Thyroid gland (tissue), 4 donors: ENCODE measurements around the gene TP53BP2. TPM values are rescaled to one million over a fixed set of nuclear protein-coding genes. Genes with fewer than 3 reads are reported as not detected.

Experiments used
- DNase-seq, 2 donors: peaks; one replicate each; pipeline ENCODE4 v3.0.0-alpha.2; 2019
- H3K27ac ChIP-seq, 3 donors: fragments of 200-600 bp; sonication (generic); 1 replicate in 2 of 3; 2 replicates in 1 of 3; pipeline ENCODE4 v1.5.1; 2016 to 2019; ENCODE audit warnings: mild to moderate bottlenecking in 1 of 3, moderate library complexity in 1 of 3
- H3K27me3 ChIP-seq: fragments of 200-600 bp; sonication (generic); one replicate; pipeline ENCODE4 v1.5.1; 2019
- H3K36me3 ChIP-seq, 2 donors: fragments of 200-600 bp; sonication (generic); one replicate each; pipeline ENCODE4 v1.5.1; 2016 to 2019
- H3K4me1 ChIP-seq, 2 donors: fragments of 200-600 bp; sonication (generic); one replicate each; pipeline ENCODE4 v1.5.1; 2017 to 2019
- H3K4me3 ChIP-seq, 3 donors: fragments of 200-600 bp; sonication (generic); replicated peaks in 1 of 3; 1 replicate in 2 of 3; 2 replicates in 1 of 3; pipeline ENCODE4 v1.5.1; 2016; ENCODE audit warnings: mild to moderate bottlenecking in 1 of 3
- H3K9me3 ChIP-seq: fragments of 200-600 bp; sonication (generic); one replicate; pipeline ENCODE4 v1.5.1; 2017
- POLR2A ChIP-seq, 2 donors: fragments of 450-650 bp; IDR thresholded peaks; one replicate each; pipeline ENCODE4 v1.6.1; 2017; ENCODE audit warnings: antibody characterized with exemption in 2 of 2, mild to moderate bottlenecking in 2 of 2, moderate library complexity in 1 of 2
- WGBS, 2 donors: methylation state at CpG; one replicate each; pipeline ENCODE4 v1.1.5; 2017; 5-methylcytosine and 5-hydroxymethylcytosine counted together
- intact Hi-C: fragments of 100-400 bp; cut with DNase I; formaldehyde crosslinking; loops from one replicate; pipeline ENCODE4 v1.15.1; 2023
- total RNA-seq, 4 donors: library from RNA; depleted of rRNA; stranded (reverse); fragments of >200 nt; gene quantifications; one replicate each; pipeline ENCODE4 v1.2.3, GENCODE V29; 2016
- TF ChIP-seq, protein P1 (sequence below), 6 experiments: fragments of 200-600 bp in 3 of 6; fragments of 450-650 bp in 3 of 6; sonication (generic) in 3 of 6; IDR thresholded peaks; one replicate each; pipeline ENCODE4 v1.5.1; 2016 to 2019; ENCODE audit warnings: antibody characterized with exemption in 6 of 6, mild to moderate bottlenecking in 2 of 6, inconsistent platforms in 1 of 6, moderate library complexity in 1 of 6

Gene TP53BP2
- total RNA-seq, 4 donors from 2014 or later, result 58.2 to 98.0 (median 76.1) TPM

DNA sequence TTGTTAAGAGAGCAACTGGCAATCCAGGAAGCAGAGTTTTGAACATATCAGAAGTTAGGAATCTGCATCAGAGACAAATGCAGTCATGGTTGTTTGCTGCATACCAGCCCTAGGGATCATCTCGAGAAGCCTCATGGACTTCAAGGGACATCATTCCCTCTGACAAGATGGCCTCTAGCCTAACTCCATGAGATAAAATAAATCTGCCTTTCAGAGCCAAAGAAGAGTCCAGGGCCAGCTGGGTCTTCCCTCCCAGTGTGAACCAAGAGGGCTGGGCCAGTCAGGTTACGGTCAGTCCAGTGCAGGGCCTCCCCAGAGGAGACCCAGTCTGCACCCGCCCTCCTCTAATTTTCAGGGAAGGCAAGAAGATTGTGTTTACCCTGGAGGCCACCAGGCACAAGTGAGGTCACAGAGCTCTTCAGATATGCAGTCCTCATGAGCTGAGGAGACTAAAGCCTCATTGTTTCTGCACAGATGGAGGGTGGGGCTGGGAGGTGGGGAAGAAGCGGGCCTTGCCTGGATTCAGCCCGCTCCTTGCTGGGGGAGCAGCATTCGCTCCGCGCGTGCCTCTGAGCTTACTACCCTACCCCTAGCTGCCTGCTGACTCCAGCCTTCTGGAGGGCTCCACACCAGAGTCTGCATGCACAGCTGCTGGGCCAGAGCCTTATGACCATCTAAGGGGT lies 80.6 kb downstream of the TP53BP2 start:
- H3K27me3 ChIP-seq, result no peaks in the 10 kb centered on the region
- H3K27ac ChIP-seq, result no peak overlapping the region
- H3K36me3 ChIP-seq, result peaks cover 31 to 34% of the 10 kb centered on the region in 2 donors
- TF ChIP-seq, protein P1, sequence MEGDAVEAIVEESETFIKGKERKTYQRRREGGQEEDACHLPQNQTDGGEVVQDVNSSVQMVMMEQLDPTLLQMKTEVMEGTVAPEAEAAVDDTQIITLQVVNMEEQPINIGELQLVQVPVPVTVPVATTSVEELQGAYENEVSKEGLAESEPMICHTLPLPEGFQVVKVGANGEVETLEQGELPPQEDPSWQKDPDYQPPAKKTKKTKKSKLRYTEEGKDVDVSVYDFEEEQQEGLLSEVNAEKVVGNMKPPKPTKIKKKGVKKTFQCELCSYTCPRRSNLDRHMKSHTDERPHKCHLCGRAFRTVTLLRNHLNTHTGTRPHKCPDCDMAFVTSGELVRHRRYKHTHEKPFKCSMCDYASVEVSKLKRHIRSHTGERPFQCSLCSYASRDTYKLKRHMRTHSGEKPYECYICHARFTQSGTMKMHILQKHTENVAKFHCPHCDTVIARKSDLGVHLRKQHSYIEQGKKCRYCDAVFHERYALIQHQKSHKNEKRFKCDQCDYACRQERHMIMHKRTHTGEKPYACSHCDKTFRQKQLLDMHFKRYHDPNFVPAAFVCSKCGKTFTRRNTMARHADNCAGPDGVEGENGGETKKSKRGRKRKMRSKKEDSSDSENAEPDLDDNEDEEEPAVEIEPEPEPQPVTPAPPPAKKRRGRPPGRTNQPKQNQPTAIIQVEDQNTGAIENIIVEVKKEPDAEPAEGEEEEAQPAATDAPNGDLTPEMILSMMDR (IDR thresholded peaks at IDR 0.05), result no peak
- no peak for TF ChIP-seq POLR2A (IDR thresholded peaks at IDR 0.05)
- no peak for DNase-seq
- intact Hi-C loops, result no loop called here
- WGBS, 2 donors, result 75 to 81% methylated on average over 9 of the region's 9 CpGs
- no peaks in the 10 kb centered on the region for H3K9me3 ChIP-seq
- H3K4me1 ChIP-seq, result peaks cover 10 to 11% of the 10 kb centered on the region in 2 donors
- no peak overlapping the region for H3K4me3 ChIP-seq

DNA sequence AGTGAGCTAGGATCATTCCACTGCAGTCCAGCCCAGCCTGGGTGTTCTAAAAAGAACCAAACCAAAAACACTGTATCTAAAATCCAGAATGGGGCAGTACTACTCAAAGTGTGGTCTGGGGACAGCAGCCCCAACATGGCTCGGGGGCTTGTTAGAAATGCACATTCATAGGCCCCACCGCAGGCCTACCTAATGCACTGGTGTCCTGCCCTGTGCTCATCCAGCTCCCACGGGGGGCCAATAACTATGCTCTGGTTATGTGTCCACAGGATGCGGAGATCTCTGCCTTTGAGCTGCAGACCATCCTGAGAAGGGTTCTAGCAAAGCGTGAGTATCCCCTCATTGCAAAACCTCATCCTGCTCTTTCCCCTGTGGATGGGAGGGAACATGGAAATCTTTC lies 81.9 kb downstream of the TP53BP2 start:
- Histone ChIP-seq H3K4me1 (peaks cover 10 to 11% of the 10 kb centered on the region in 2 donors), H3K27me3 (no peaks in the 10 kb centered on the region), H3K36me3 (peaks cover 24 to 31% of the 10 kb centered on the region in 2 donors), H3K4me3 (no peak overlapping the region), H3K9me3 (no peaks in the 10 kb centered on the region), H3K27ac (no peak overlapping the region)
- no peak for TF ChIP-seq POLR2A (IDR thresholded peaks at IDR 0.05)
- TF ChIP-seq, protein P1 (IDR thresholded peaks at IDR 0.05), result no peak
- intact Hi-C loops, result no loop called here
- 95% methylated on average over 5 of the region's 5 CpGs for WGBS, 2 donors
- DNase-seq, result no peak

DNA sequence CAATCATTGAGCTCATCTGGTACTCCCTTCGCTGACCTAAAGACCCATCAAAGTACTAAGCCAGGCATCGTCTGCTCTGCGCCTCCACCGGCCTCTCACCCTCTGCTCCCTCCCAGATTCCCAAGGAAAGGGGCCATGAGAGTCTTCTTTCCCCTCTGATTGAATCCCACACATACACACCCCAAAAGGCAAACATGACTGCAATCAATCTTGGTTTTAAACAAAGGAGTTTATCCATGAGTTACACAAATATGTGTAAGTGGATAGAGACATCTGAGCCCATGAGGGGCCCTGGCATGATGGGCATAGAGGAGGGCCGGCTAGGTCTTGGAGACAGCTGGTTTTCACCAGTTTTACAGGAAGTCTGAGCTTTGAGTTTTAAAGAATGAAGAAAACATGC lies 82.5 kb downstream of the TP53BP2 start:
- H3K9me3 ChIP-seq, result no peaks in the 10 kb centered on the region
- WGBS, 2 donors, result 95 to 98% methylated on average over 5 of the region's 5 CpGs
- peaks cover 27 to 34% of the 10 kb centered on the region in 2 donors for H3K36me3 ChIP-seq
- no peaks in the 10 kb centered on the region for H3K27me3 ChIP-seq
- H3K27ac ChIP-seq, result no peak overlapping the region
- no peak overlapping the region for H3K4me3 ChIP-seq
- H3K4me1 ChIP-seq, result peaks cover 10 to 11% of the 10 kb centered on the region in 2 donors
- DNase-seq, result no peak
- no peak for TF ChIP-seq POLR2A (IDR thresholded peaks at IDR 0.05)
- TF ChIP-seq, protein P1 (IDR thresholded peaks at IDR 0.05), result no peak
- intact Hi-C loops, result no loop called here

DNA sequence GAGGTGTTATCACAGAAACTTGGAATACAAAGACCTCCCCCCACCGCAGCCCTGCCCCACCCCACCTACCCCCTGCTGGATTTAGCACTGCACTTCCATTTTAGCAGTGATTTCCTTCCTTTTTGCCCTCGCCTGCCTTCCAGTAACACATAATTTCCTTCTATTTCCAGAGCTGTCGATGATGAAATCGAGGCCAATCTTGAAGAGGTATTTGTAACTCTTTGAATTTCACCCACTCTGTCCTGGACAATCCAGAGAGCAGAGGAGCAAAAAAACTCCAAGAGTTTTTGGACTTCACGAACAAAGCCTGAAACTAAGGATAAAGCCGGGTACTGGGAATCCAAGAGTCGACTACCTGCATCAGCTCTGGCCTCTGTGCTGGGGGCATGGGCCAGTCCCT lies 84.3 kb downstream of the TP53BP2 start:
- Histone ChIP-seq H3K9me3 (no peaks in the 10 kb centered on the region), H3K27ac (peak overlapping the region in 1 of 3 donors; percentile 71), H3K4me3 (no peak overlapping the region), H3K4me1 (peaks cover 10 to 11% of the 10 kb centered on the region in 2 donors), H3K27me3 (no peaks in the 10 kb centered on the region), H3K36me3 (peaks cover 37 to 50% of the 10 kb centered on the region in 2 donors)
- 71 to 84% methylated on average over 7 of the region's 7 CpGs for WGBS, 2 donors
- intact Hi-C loops, result no loop called here
- TF ChIP-seq, protein P1 (IDR thresholded peaks at IDR 0.05), result no peak
- no peak for TF ChIP-seq POLR2A (IDR thresholded peaks at IDR 0.05)
- no peak for DNase-seq

DNA sequence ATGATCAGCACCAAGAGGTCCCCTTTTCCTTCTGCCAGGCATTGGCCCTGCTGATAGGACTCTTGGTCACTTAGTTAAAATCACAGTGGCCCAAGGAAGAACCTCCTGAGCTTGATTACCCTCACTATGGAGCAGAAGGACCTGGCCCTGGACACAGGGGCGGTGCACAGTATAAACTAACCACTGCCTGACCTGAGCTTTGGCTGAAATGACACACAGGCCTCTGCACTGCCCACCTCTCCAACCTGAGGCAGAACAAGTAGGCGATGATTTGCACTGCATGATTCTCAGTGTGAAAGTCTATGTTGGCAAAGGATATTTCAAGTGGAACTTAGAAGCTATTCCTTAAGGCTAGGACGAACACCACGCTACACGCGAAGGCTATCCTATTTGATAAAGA lies 84.9 kb downstream of the TP53BP2 start:
- H3K27me3 ChIP-seq, result no peaks in the 10 kb centered on the region
- no peak overlapping the region for H3K4me3 ChIP-seq
- peaks cover 42 to 56% of the 10 kb centered on the region in 2 donors for H3K36me3 ChIP-seq
- peak; percentile 44 to 53 for DNase-seq
- H3K27ac ChIP-seq, result peak overlapping the region in 1 of 3 donors; percentile 71
- H3K4me1 ChIP-seq, result peaks cover 10 to 11% of the 10 kb centered on the region in 2 donors
- no peak for TF ChIP-seq POLR2A (IDR thresholded peaks at IDR 0.05)
- TF ChIP-seq, protein P1 (IDR thresholded peaks at IDR 0.05), result no peak
- intact Hi-C loops, result no loop called here
- 56 to 70% methylated on average over 6 of the region's 6 CpGs for WGBS, 2 donors
- H3K9me3 ChIP-seq, result no peaks in the 10 kb centered on the region
